Sigmoid colon (tissue), 7 donors: ENCODE data around the gene IFT43. TPM values are rescaled to one million over a fixed set of nuclear protein-coding genes. Genes with fewer than 3 reads are reported as not detected.

ENCODE experiments used
- DNase-seq: peaks from one replicate; pipeline ENCODE4 v3.0.0-alpha.2; 2019
- H3K27ac ChIP-seq, 4 donors: fragments of 200-600 bp; sonication (generic); one replicate each; pipeline ENCODE4 v1.5.1; 2016 to 2019; ENCODE audit warnings: mild to moderate bottlenecking in 1 of 4
- H3K27me3 ChIP-seq, 3 donors: fragments of 200-600 bp; sonication (generic); one replicate each; pipeline ENCODE4 v1.5.1; 2019; ENCODE audit warnings: mild to moderate bottlenecking in 1 of 3
- H3K36me3 ChIP-seq, 4 donors: fragments of 200-600 bp; sonication (generic); one replicate each; pipeline ENCODE4 v1.5.1; 2016 to 2019
- H3K4me1 ChIP-seq, 4 donors: fragments of 200-600 bp; sonication (generic); one replicate each; pipeline ENCODE4 v1.5.1; 2017 to 2019
- H3K4me3 ChIP-seq, 4 donors: fragments of 200-600 bp; sonication (generic); one replicate each; pipeline ENCODE4 v1.5.1; 2017 to 2019; ENCODE audit warnings: mild to moderate bottlenecking in 2 of 4, moderate library complexity in 1 of 4
- H3K9me3 ChIP-seq, 4 donors: fragments of 200-600 bp in 3 of 4; sonication (generic) in 3 of 4; one replicate each; pipeline versions ENCODE4 v1.5.1 to v1.6.1; 2013 to 2019
- CTCF ChIP-seq, 4 experiments: fragments of 450-650 bp in 3 of 4; fragments of 200-600 bp in 1 of 4; IDR thresholded peaks; one replicate each; pipeline ENCODE4 v1.5.1; 2016 to 2019; ENCODE audit warnings: antibody characterized with exemption in 4 of 4, mild to moderate bottlenecking in 3 of 4, moderate library complexity in 2 of 4
- EP300 ChIP-seq, 4 donors: sonication (generic); formaldehyde crosslinking; IDR thresholded peaks; one replicate each; pipeline ENCODE4 v1.6.1; 2017; ENCODE audit warnings: antibody characterized with exemption in 4 of 4
- POLR2A ChIP-seq, 2 donors: fragments of 450-650 bp; IDR thresholded peaks; one replicate each; pipeline ENCODE4 v1.6.1; 2016; ENCODE audit warnings: antibody characterized with exemption in 2 of 2, mild to moderate bottlenecking in 2 of 2, moderate library complexity in 2 of 2
- POLR2AphosphoS5 ChIP-seq, 4 donors: sonication (generic); formaldehyde crosslinking; IDR thresholded peaks; one replicate each; pipeline ENCODE4 v1.6.1; 2017; ENCODE audit warnings: antibody characterized with exemption in 4 of 4
- WGBS, 2 donors: extraction: QIAGEN DNeasy Blood & Tissue Kit; methylation state at CpG; one replicate each; pipeline ENCODE4 v1.1.7; 2013; 5-methylcytosine and 5-hydroxymethylcytosine counted together
- intact Hi-C: fragments of 100-400 bp; cut with DNase I; formaldehyde crosslinking; loops from one replicate; pipeline ENCODE4 v1.15.1; 2023
- polyA plus RNA-seq, 3 donors: library from polyadenylated mRNA; stranded (reverse); fragments of 200-250 nt; gene quantifications; one replicate each; pipeline ENCODE4 v1.2.3, GENCODE V29; 2013
- total RNA-seq, 4 donors: library from RNA; depleted of rRNA; stranded (reverse); fragments of >200 nt; gene quantifications; one replicate each; pipeline ENCODE4 v1.1.0, GENCODE V29; 2016
- donor health status: healthy with polysubstance abuse.
- donor health status: Bipolar disorder and iron deficiency.
- donor health status: healthy.

The IFT43 gene
- total and polyA plus RNA-seq, 7 donors = 31.4 to 63.7 (median 42.8) TPM

- no peak overlapping the region for H3K27ac ChIP-seq
- DNase-seq = no peak
- H3K4me3 ChIP-seq = no peak overlapping the region
- TF ChIP-seq EP300 (IDR thresholded peaks at IDR 0.05) (no peak), POLR2A (IDR thresholded peaks at IDR 0.05) (no peak), CTCF (IDR thresholded peaks at IDR 0.05) (no peak), POLR2AphosphoS5 (IDR thresholded peaks at IDR 0.05) (no peak)
- no peaks in the 10 kb centered on the region for H3K9me3 ChIP-seq
- no peaks in the 10 kb centered on the region for H3K4me1 ChIP-seq
- H3K36me3 ChIP-seq = peaks cover 0 to 12% (median under 1%) of the 10 kb centered on the region in 4 donors
- no peaks in the 10 kb centered on the region for H3K27me3 ChIP-seq
- WGBS, 2 donors = 88 to 94% methylated on average over 12 of the region's 12 CpGs
- intact Hi-C loops = no loop called here
Observed at GRCh38 chr14:76073717-76074116, 88.2 kb downstream of the IFT43 start.

- no peaks in the 10 kb centered on the region for H3K9me3 ChIP-seq
- WGBS, 2 donors = 89 to 95% methylated on average over 2 of the region's 2 CpGs
- no peak overlapping the region for H3K4me3 ChIP-seq
- DNase-seq = no peak
- intact Hi-C loops = no loop called here
- H3K36me3 ChIP-seq = peaks cover 0 to 12% (median 0%) of the 10 kb centered on the region in 4 donors
- H3K27ac ChIP-seq = no peak overlapping the region
- no peaks in the 10 kb centered on the region for H3K4me1 ChIP-seq
- H3K27me3 ChIP-seq = no peaks in the 10 kb centered on the region
- TF ChIP-seq POLR2AphosphoS5 (IDR thresholded peaks at IDR 0.05) (no peak), CTCF (IDR thresholded peaks at IDR 0.05) (no peak)
Observed at GRCh38 chr14:76077340-76077739, 91.8 kb downstream of the IFT43 start.

DNA sequence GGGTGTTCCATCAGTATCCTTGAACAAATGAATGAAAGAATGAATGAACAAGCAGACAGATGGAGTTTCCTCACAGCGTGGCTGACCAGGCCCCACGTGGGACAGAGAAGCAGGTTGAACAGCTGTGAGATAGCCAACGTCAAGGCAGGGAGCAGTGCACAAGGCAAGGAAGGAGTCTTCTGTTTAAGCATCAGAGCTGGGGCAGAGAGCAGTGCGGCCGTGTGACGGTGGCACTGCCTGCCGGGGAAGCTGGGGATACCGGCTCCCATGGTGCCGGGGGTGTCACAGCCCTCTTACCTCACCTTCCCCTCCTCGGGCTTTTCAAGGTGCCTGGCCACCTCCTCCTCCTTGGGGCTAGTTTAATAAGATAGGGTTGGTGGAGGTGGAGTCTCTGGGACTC lies 92.9 kb downstream of the IFT43 start:
- peaks cover 0 to 23% (median 3%) of the 10 kb centered on the region in 4 donors for H3K36me3 ChIP-seq
- intact Hi-C loops = no loop called here
- 91 to 95% methylated on average over 10 of the region's 10 CpGs for WGBS, 2 donors
- no peaks in the 10 kb centered on the region for H3K9me3 ChIP-seq
- TF ChIP-seq EP300 (IDR thresholded peaks at IDR 0.05) = no peak
- TF ChIP-seq CTCF (IDR thresholded peaks at IDR 0.05) = no peak
- TF ChIP-seq POLR2A (IDR thresholded peaks at IDR 0.05) = no peak
- no peak for TF ChIP-seq POLR2AphosphoS5 (IDR thresholded peaks at IDR 0.05)
- H3K27me3 ChIP-seq = no peaks in the 10 kb centered on the region
- H3K4me3 ChIP-seq = no peak overlapping the region
- DNase-seq = no peak
- H3K27ac ChIP-seq = no peak overlapping the region
- no peaks in the 10 kb centered on the region for H3K4me1 ChIP-seq

DNA sequence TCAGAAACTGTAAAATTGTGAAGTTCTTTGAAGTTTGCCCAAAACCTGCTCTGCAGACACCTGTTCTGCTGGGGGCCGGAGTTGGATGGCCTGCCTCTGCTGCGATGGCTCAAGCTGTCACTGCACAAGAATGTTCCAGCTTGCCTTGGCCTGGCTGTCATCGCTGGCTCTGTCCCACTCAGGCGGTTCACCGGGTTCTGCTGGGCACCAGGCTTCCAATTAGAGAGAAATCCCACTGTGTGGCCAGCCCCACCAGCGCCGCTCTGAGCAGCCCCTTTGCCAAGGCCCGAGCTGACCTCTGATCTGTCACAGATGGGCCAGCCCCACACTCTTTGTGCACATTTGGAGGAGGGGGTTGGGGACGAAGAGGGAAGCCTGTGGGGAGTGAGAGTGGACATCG lies 94.5 kb downstream of the IFT43 start:
- DNase-seq = no peak
- Histone ChIP-seq H3K36me3 (peaks cover 0 to 37% (median 10%) of the 10 kb centered on the region in 4 donors), H3K27me3 (no peaks in the 10 kb centered on the region), H3K27ac (no peak overlapping the region), H3K4me3 (no peak overlapping the region), H3K4me1 (no peaks in the 10 kb centered on the region), H3K9me3 (no peaks in the 10 kb centered on the region)
- TF ChIP-seq POLR2A (IDR thresholded peaks at IDR 0.05) (no peak), POLR2AphosphoS5 (IDR thresholded peaks at IDR 0.05) (no peak), EP300 (IDR thresholded peaks at IDR 0.05) (no peak), CTCF (IDR thresholded peaks at IDR 0.05) (no peak)
- WGBS, 2 donors = 91 to 93% methylated on average over 10 of the region's 10 CpGs
- intact Hi-C loops = no loop called here

- 88 to 89% methylated on average over 6 of the region's 6 CpGs for WGBS, 2 donors
- intact Hi-C loops = no loop called here
- TF ChIP-seq EP300 (IDR thresholded peaks at IDR 0.05) = no peak
- TF ChIP-seq CTCF (IDR thresholded peaks at IDR 0.05) = no peak
- TF ChIP-seq POLR2A (IDR thresholded peaks at IDR 0.05) = no peak
- no peak for TF ChIP-seq POLR2AphosphoS5 (IDR thresholded peaks at IDR 0.05)
- H3K27me3 ChIP-seq = no peaks in the 10 kb centered on the region
- no peak overlapping the region for H3K4me3 ChIP-seq
- H3K4me1 ChIP-seq = no peaks in the 10 kb centered on the region
- peaks cover 0 to 42% (median 10%) of the 10 kb centered on the region in 4 donors for H3K36me3 ChIP-seq
- no peak for DNase-seq
- no peaks in the 10 kb centered on the region for H3K9me3 ChIP-seq
- no peak overlapping the region for H3K27ac ChIP-seq
Observed at GRCh38 chr14:76080471-76080870, 94.9 kb downstream of the IFT43 start.
